Dendritic cell treated with granulocyte-macrophage colony-stimulating factor and Interleukin-4, amounts not matched to agents 40 ng/mL and 50 ng/mL, for 4 days (primary cell): ENCODE measurements around the gene NARS2.
"Not testable (repeated sequence)": the region's sequence is repeated elsewhere in the genome, so short reads cannot be mapped to it uniquely, and the experiment has no call there.

Source experiments
- H3K27ac Mint-ChIP-seq: one replicate; pipeline ENCODE4 v1.8.0; 2022; ENCODE audit warnings: mild to moderate bottlenecking, mixed read lengths
- H3K27me3 Mint-ChIP-seq: one replicate; pipeline ENCODE4 v1.8.0; 2022; ENCODE audit warnings: mild to moderate bottlenecking, mixed read lengths
- H3K36me3 Mint-ChIP-seq: one replicate; pipeline ENCODE4 v1.8.0; 2022; ENCODE audit warnings: low read depth, mixed read lengths
- H3K4me1 Mint-ChIP-seq: one replicate; pipeline ENCODE4 v1.8.0; 2022; ENCODE audit warnings: low read depth, mixed read lengths
- H3K4me3 Mint-ChIP-seq: one replicate; pipeline ENCODE4 v1.8.0; 2022; ENCODE audit warnings: mild to moderate bottlenecking, moderate library complexity, mixed read lengths
- H3K9me3 Mint-ChIP-seq: one replicate; pipeline ENCODE4 v1.8.0; 2022; ENCODE audit warnings: mixed read lengths
- intact Hi-C: fragments of 100-400 bp; cut with micrococcal nuclease; formaldehyde crosslinking; loops from one replicate; pipeline ENCODE4 v1.15.0; 2022

The NARS2 gene

GRCh38 chr11:78574386-78575381 lies at the start of gene NARS2:
Gene NARS2, minus strand, starts transcription at chr11:78574864. Its CDS starts 376 bp downstream, at chr11:78574488.
- Mint-ChIP-seq H3K9me3 (peaks cover 12% of the 10 kb centered on the region), H3K27me3 (no peaks in the 10 kb centered on the region), H3K4me3 (peak within 1 kb of the TSS; percentile 92), H3K4me1 (peaks cover 45% of the 10 kb centered on the region), H3K27ac (peak within 1 kb of the TSS; percentile 93), H3K36me3 (peaks cover 40% of the 10 kb centered on the region)
- intact Hi-C loops = no loop called here

- Mint-ChIP-seq H3K27ac (no peak overlapping the region), H3K9me3 (peaks cover 23% of the 10 kb centered on the region), H3K4me3 (no peak overlapping the region), H3K36me3 (no peaks in the 10 kb centered on the region), H3K4me1 (no peaks in the 10 kb centered on the region), H3K27me3 (peaks cover 8% of the 10 kb centered on the region)
- intact Hi-C loops = no loop called here
Measured at GRCh38 chr11:78622666-78623065, 48.0 kb upstream of the NARS2 start.

GRCh38 chr11:78620159-78620558 lies 45.5 kb upstream of the NARS2 start:
- peaks cover 19% of the 10 kb centered on the region for H3K9me3 Mint-ChIP-seq

GRCh38 chr11:78615724-78616123 lies 41.1 kb upstream of the NARS2 start:
- Mint-ChIP-seq H3K27ac (no peak overlapping the region), H3K9me3 (peaks cover 30% of the 10 kb centered on the region), H3K36me3 (no peaks in the 10 kb centered on the region), H3K4me3 (no peak overlapping the region), H3K27me3 (peaks cover 5% of the 10 kb centered on the region), H3K4me1 (no peaks in the 10 kb centered on the region)
- intact Hi-C loops = no loop called here

More at GRCh38 chr11:78620159-78620558, 45.5 kb upstream of the NARS2 start:
- no peak overlapping the region for H3K4me3 Mint-ChIP-seq
- no peaks in the 10 kb centered on the region for H3K4me1 Mint-ChIP-seq
- intact Hi-C loops = no loop called here
- peaks cover 5% of the 10 kb centered on the region for H3K27me3 Mint-ChIP-seq
- H3K36me3 Mint-ChIP-seq = no peaks in the 10 kb centered on the region
- no peak overlapping the region for H3K27ac Mint-ChIP-seq

- H3K36me3 Mint-ChIP-seq = no peaks in the 10 kb centered on the region
- H3K27ac Mint-ChIP-seq = no peak overlapping the region
- H3K27me3 Mint-ChIP-seq = peaks cover 3% of the 10 kb centered on the region
- no peak overlapping the region for H3K4me3 Mint-ChIP-seq
- intact Hi-C loops = no loop called here
- no peaks in the 10 kb centered on the region for H3K4me1 Mint-ChIP-seq
- peaks cover 16% of the 10 kb centered on the region for H3K9me3 Mint-ChIP-seq
Measured at GRCh38 chr11:78613378-78613813, 38.7 kb upstream of the NARS2 start.

- intact Hi-C loops = no loop called here
- no peaks in the 10 kb centered on the region for H3K36me3 Mint-ChIP-seq
- H3K9me3 Mint-ChIP-seq = peaks cover 16% of the 10 kb centered on the region
- H3K4me1 Mint-ChIP-seq = no peaks in the 10 kb centered on the region
- no peak overlapping the region for H3K4me3 Mint-ChIP-seq
- H3K27me3 Mint-ChIP-seq = no peaks in the 10 kb centered on the region
- no peak overlapping the region for H3K27ac Mint-ChIP-seq
Measured at GRCh38 chr11:78612721-78613377, 38.2 kb upstream of the NARS2 start.

- H3K4me3 Mint-ChIP-seq, H3K4me1 Mint-ChIP-seq, intact Hi-C loops, H3K27ac Mint-ChIP-seq, H3K36me3 Mint-ChIP-seq, H3K27me3 Mint-ChIP-seq: not testable (repeated sequence)
- H3K9me3 Mint-ChIP-seq = peaks cover 15% of the 10 kb centered on the region
Measured at GRCh38 chr11:78609321-78609720, 34.7 kb upstream of the NARS2 start.

GRCh38 chr11:78607696-78608095 lies 33.0 kb upstream of the NARS2 start:
- Mint-ChIP-seq H3K4me1 (no peaks in the 10 kb centered on the region), H3K9me3 (peaks cover 6% of the 10 kb centered on the region), H3K27ac (no peak overlapping the region), H3K36me3 (no peaks in the 10 kb centered on the region), H3K27me3 (peaks cover under 1% of the 10 kb centered on the region), H3K4me3 (no peak overlapping the region)
- intact Hi-C loops = no loop called here

- no peaks in the 10 kb centered on the region for H3K36me3 Mint-ChIP-seq
- peaks cover 8% of the 10 kb centered on the region for H3K27me3 Mint-ChIP-seq
- no peak overlapping the region for H3K27ac Mint-ChIP-seq
- H3K9me3 Mint-ChIP-seq = no peaks in the 10 kb centered on the region
- H3K4me3 Mint-ChIP-seq = no peak overlapping the region
- intact Hi-C loops = no loop called here
- H3K4me1 Mint-ChIP-seq = no peaks in the 10 kb centered on the region
Measured at GRCh38 chr11:78606667-78607066, 32.0 kb upstream of the NARS2 start.

GRCh38 chr11:78605296-78605695 lies 30.6 kb upstream of the NARS2 start:
- H3K4me1 Mint-ChIP-seq = no peaks in the 10 kb centered on the region
- no peaks in the 10 kb centered on the region for H3K36me3 Mint-ChIP-seq
- H3K9me3 Mint-ChIP-seq = no peaks in the 10 kb centered on the region
- H3K27ac Mint-ChIP-seq = no peak overlapping the region
- H3K27me3 Mint-ChIP-seq = peaks cover 17% of the 10 kb centered on the region
- intact Hi-C loops = no loop called here
- no peak overlapping the region for H3K4me3 Mint-ChIP-seq

- intact Hi-C loops = no loop called here
- Mint-ChIP-seq H3K4me1 (no peaks in the 10 kb centered on the region), H3K27me3 (peaks cover 19% of the 10 kb centered on the region), H3K36me3 (no peaks in the 10 kb centered on the region), H3K4me3 (no peak overlapping the region), H3K9me3 (no peaks in the 10 kb centered on the region), H3K27ac (no peak overlapping the region)
Measured at GRCh38 chr11:78603792-78604191, 29.1 kb upstream of the NARS2 start.

GRCh38 chr11:78602771-78603170 lies 28.1 kb upstream of the NARS2 start:
- H3K27me3 Mint-ChIP-seq = peaks cover 19% of the 10 kb centered on the region

GRCh38 chr11:78601066-78601465 lies 26.4 kb upstream of the NARS2 start:
- H3K9me3 Mint-ChIP-seq, H3K36me3 Mint-ChIP-seq, intact Hi-C loops, H3K4me3 Mint-ChIP-seq, H3K27ac Mint-ChIP-seq, H3K4me1 Mint-ChIP-seq: not testable (repeated sequence)
- H3K27me3 Mint-ChIP-seq = peaks cover 19% of the 10 kb centered on the region

More at GRCh38 chr11:78602771-78603170, 28.1 kb upstream of the NARS2 start:
- H3K36me3 Mint-ChIP-seq, H3K27ac Mint-ChIP-seq, H3K4me1 Mint-ChIP-seq, H3K9me3 Mint-ChIP-seq, intact Hi-C loops, H3K4me3 Mint-ChIP-seq: not testable (repeated sequence)

- H3K27me3 Mint-ChIP-seq = peaks cover 18% of the 10 kb centered on the region
- intact Hi-C loops, H3K4me1 Mint-ChIP-seq, H3K4me3 Mint-ChIP-seq, H3K36me3 Mint-ChIP-seq, H3K9me3 Mint-ChIP-seq, H3K27ac Mint-ChIP-seq: not testable (repeated sequence)
Measured at GRCh38 chr11:78597579-78597978, 22.9 kb upstream of the NARS2 start.
